HepG2 (cell line): ENCODE results near the gene VEZF1. TPM values are rescaled to one million over a fixed set of nuclear protein-coding genes. Genes with fewer than 3 reads are reported as not detected.

Experiments
- ATAC-seq: fragments of 200-7000 bp; cut with Tn5 transposase; 3 replicates; pipeline ENCODE4 v1.9.1; 2020; ENCODE audit warnings: mild to moderate bottlenecking, moderate library complexity
- BruUV-seq: library from RNA; stranded (reverse); fragments of 400-500 nt; replicated peaks from 2 replicates; lab custom pipeline; 2021; lab: Mats Ljungman, UMichigan
- CTCF ChIA-PET: fragments of 300-600 bp; formaldehyde crosslinking; extraction: SDS; loops from one replicate; lab custom pipeline; 2021; ENCODE audit warnings: low total read pairs, inconsistent platforms, low intra/inter-chr PET ratio; lab: Yijun Ruan, JAX
- POLR2A ChIA-PET: fragments of 350-600 bp; sonication (Branson Sonifier 250); formaldehyde crosslinking; loops from one replicate; lab custom pipeline; 2020; ENCODE audit warnings: antibody characterized with exemption, inconsistent platforms; lab: Yijun Ruan, JAX
- DNase-seq: peaks from one replicate; pipeline ENCODE4 v3.0.0-alpha.2; 2015; ENCODE audit warnings: low spot score
- FAIRE-seq: peaks from 3 replicates; lab custom pipeline; 2011; peaks lifted over from hg19 to GRCh38; lab: Jason Lieb, UNC
- H2AFZ ChIP-seq: one replicate; pipeline ENCODE4 v1.6.1; 2011; ENCODE audit warnings: low read length, inconsistent platforms
- H3K27ac ChIP-seq: fragments of 300-600 bp; 3 replicates; pipeline ENCODE4 v1.8.0; 2011; ENCODE audit warnings: mixed run types, mild to moderate bottlenecking, mixed read lengths, low read length, inconsistent platforms; ENCODE audit not compliant: insufficient read depth; ENCODE audit errors: extremely low read length
- H3K27me3 ChIP-seq, 2 experiments: fragments of 200-600 bp in 1 of 2; 2 replicates in 1 of 2; 3 replicates in 1 of 2; pipeline versions ENCODE4 v1.6.0 to v1.8.0; 2011; ENCODE audit warnings: low read length in 2 of 2, mild to moderate bottlenecking in 2 of 2, moderate library complexity in 2 of 2, inconsistent platforms in 1 of 2; ENCODE audit not compliant: insufficient read depth in 2 of 2, control insufficient read depth in 1 of 2
- H3K36me3 ChIP-seq, 2 experiments: fragments of 200-600 bp in 1 of 2; replicated peaks in 1 of 2; 2 replicates in 1 of 2; 3 replicates in 1 of 2; pipeline versions ENCODE4 v1.5.1 to v1.8.0; 2011; ENCODE audit warnings: low read length in 2 of 2, inconsistent platforms in 1 of 2; ENCODE audit not compliant: insufficient read depth in 2 of 2, control insufficient read depth in 1 of 2
- H3K4me1 ChIP-seq: 2 replicates; pipeline ENCODE4 v1.5.1; 2012; ENCODE audit warnings: low read length, inconsistent platforms; ENCODE audit not compliant: insufficient read depth
- H3K4me2 ChIP-seq: 2 replicates; pipeline ENCODE4 v1.6.0; 2011; ENCODE audit warnings: low read depth, low read length, inconsistent platforms
- H3K4me3 ChIP-seq, 3 experiments: fragments of 200-600 bp in 1 of 3; sonication (generic), shearing (Covaris generic) in 1 of 3; replicated peaks in 1 of 3; 2 replicates each; pipeline ENCODE4 v1.5.1; 2011 to 2016; ENCODE audit warnings: low read length in 3 of 3, inconsistent platforms in 2 of 3, low read depth in 2 of 3, mild to moderate bottlenecking in 2 of 3, control low read depth in 1 of 3, mixed read lengths in 1 of 3; ENCODE audit not compliant: insufficient read depth in 1 of 3
- H3K79me2 ChIP-seq: one replicate; pipeline ENCODE4 v1.6.1; 2011; ENCODE audit warnings: low read length, inconsistent platforms; ENCODE audit not compliant: insufficient read depth
- H3K9ac ChIP-seq: 2 replicates; pipeline ENCODE4 v1.6.0; 2011; ENCODE audit warnings: mild to moderate bottlenecking, low read depth, low read length, inconsistent platforms; ENCODE audit not compliant: insufficient read depth
- H3K9me3 ChIP-seq: 2 replicates; pipeline ENCODE4 v1.5.1; 2012; ENCODE audit warnings: mild to moderate bottlenecking, low read length
- H4K20me1 ChIP-seq: 2 replicates; pipeline ENCODE4 v1.6.0; 2011; ENCODE audit warnings: inconsistent platforms, mild to moderate bottlenecking, low read length, moderate library complexity; ENCODE audit not compliant: insufficient read depth
- CAMTA2 ChIP-seq: sonication (generic); formaldehyde crosslinking; IDR thresholded peaks from 2 replicates; pipeline ENCODE4 v1.4.0; 2020; ENCODE audit warnings: mild to moderate bottlenecking, missing genetic modification reagents, borderline replicate concordance
- CHCHD3 ChIP-seq: sonication (generic); formaldehyde crosslinking; IDR thresholded peaks from 2 replicates; pipeline ENCODE4 v1.8.0; 2022; ENCODE audit warnings: mild to moderate bottlenecking, missing genetic modification reagents, moderate library complexity
- HDAC2 ChIP-seq: sonication (generic); formaldehyde crosslinking; IDR thresholded peaks from 2 replicates; pipeline ENCODE4 v1.4.0; 2020; ENCODE audit warnings: missing genetic modification reagents
- HMG20B ChIP-seq: conservative IDR thresholded peaks from 2 replicates; pipeline ENCODE4 v1.6.1; 2016; ENCODE audit warnings: missing genetic modification reagents, missing compliant biosample characterization
- MTA1 ChIP-seq: sonication (generic); formaldehyde crosslinking; IDR thresholded peaks from 2 replicates; pipeline ENCODE4 v1.4.0; 2020; ENCODE audit warnings: missing genetic modification reagents, mild to moderate bottlenecking, borderline replicate concordance
- NCOA1 ChIP-seq: sonication (generic); formaldehyde crosslinking; IDR thresholded peaks from 2 replicates; pipeline ENCODE4 v1.9.0; 2021; ENCODE audit warnings: missing genetic modification reagents
- NFIC ChIP-seq: IDR thresholded peaks from 2 replicates; pipeline ENCODE4 v1.6.1; 2012; ENCODE audit warnings: mild to moderate bottlenecking, low read length, inconsistent platforms
- ZFAT ChIP-seq: sonication (generic); formaldehyde crosslinking; conservative IDR thresholded peaks from 2 replicates; pipeline ENCODE4 v1.8.1; 2023; ENCODE audit warnings: missing genetic modification reagents, inconsistent platforms
- ZNF367 ChIP-seq: sonication (generic); formaldehyde crosslinking; IDR thresholded peaks from 2 replicates; pipeline ENCODE4 v1.4.0; 2020; ENCODE audit warnings: missing genetic modification reagents, borderline replicate concordance
- WGBS: methylation state at CpG from one replicate; pipeline ENCODE4 v1.1.6; 2017; ENCODE audit warnings: low lambda C conversion rate; 5-methylcytosine and 5-hydroxymethylcytosine counted together
- in situ Hi-C: cut with HindIII; loops from 2 replicates; pipeline ENCODE4 v1.10.0; 2017; ENCODE audit warnings: low pct_unique_long_range_greater_than_20kb; ENCODE audit not compliant: extremely low pct_ligation_motif_present
- intact Hi-C: fragments of 100-400 bp; cut with micrococcal nuclease; formaldehyde crosslinking; loops from one replicate; pipeline ENCODE4 v1.10.0; 2022; ENCODE audit not compliant: unreplicated experiment
- polyA plus RNA-seq, 8 experiments: library from polyadenylated mRNA; depleted of rRNA in 3 of 8; stranded (reverse) in 7 of 8; unstranded in 1 of 8; fragments of >200 nt; fragmentation: Illumina TruSeq in 4 of 8; extraction: Trizol in 4 of 8; gene quantifications; 2 replicates each; pipeline versions ENCODE4 v1.2.1 to v1.2.3, GENCODE V29; 2011 to 2016; ENCODE audit warnings: low read depth in 4 of 8, missing spikeins in 1 of 8, mixed read lengths in 1 of 8; ENCODE audit not compliant: insufficient read depth in 1 of 8
- total RNA-seq, 5 experiments: library from RNA; depleted of rRNA; stranded (reverse); fragments of >200 nt; fragmentation: Illumina TruSeq; extraction: Trizol; gene quantifications; 2 replicates each; pipeline ENCODE4 v1.2.3, GENCODE V29; 2016; ENCODE audit warnings: low read depth in 1 of 5

The VEZF1 gene
- total and polyA plus RNA-seq, 2 of the 13 experiments (the other 11 are each of a cell fraction or from before 2014, with no cell fraction given): 45.9 to 49.7 TPM

DNA sequence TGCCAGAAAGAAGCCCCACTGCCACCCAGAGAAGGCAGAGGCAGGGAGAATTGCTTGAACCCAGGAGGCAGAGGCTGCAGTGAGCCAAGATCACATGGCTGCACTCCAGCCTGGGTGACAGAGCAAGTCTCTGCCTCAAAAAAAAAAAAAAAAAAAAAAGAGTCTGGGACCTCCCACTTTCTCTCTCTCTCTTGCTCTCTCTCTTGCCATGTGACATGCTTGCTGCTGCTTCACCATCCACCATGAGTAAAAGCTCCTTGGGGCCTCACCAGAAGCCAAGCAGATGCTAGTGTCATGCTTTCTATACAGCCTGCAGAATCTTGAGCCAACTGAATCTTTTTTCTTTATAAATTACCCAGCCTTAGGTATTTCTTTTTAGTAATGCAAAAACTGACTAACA is 40.5 kb upstream of the VEZF1 start:
- H2AFZ ChIP-seq: no peak overlapping the region
- ATAC-seq (no peak), FAIRE-seq (no peak)
- H3K4me1 ChIP-seq: no peaks in the 10 kb centered on the region
- ChIA-PET CTCF (no interaction called here), POLR2A (no interaction called here)
- no peaks in the 10 kb centered on the region for H3K79me2 ChIP-seq
- H3K9me3 ChIP-seq: no peaks in the 10 kb centered on the region
- no peak overlapping the region for H3K27ac ChIP-seq
- no peak overlapping the region for H3K9ac ChIP-seq
- H3K27me3 ChIP-seq: 0 out of 5 replicates have a peak, but pooled peaks cover 0 to 5% of the 10 kb centered on the region in 2 experiments
- H3K36me3 ChIP-seq: no peaks in the 10 kb centered on the region
- intact Hi-C loops: no loop called here
- BruUV-seq: no TSS peak
- TF ChIP-seq NFIC (no peak), ZFAT (CRISPR knock-in tag) (no peak)
- TF ChIP-seq, all 625 proteins: peak for 0
- no peak overlapping the region for H3K4me3 ChIP-seq
- H3K4me2 ChIP-seq: no peak overlapping the region
- no peak for DNase-seq
- in situ Hi-C loops: loop anchor here (25.0 kb wide), 1 partner anchor 434 kb away; no protein-coding TSS in a partner anchor
- no peaks in the 10 kb centered on the region for H4K20me1 ChIP-seq

DNA sequence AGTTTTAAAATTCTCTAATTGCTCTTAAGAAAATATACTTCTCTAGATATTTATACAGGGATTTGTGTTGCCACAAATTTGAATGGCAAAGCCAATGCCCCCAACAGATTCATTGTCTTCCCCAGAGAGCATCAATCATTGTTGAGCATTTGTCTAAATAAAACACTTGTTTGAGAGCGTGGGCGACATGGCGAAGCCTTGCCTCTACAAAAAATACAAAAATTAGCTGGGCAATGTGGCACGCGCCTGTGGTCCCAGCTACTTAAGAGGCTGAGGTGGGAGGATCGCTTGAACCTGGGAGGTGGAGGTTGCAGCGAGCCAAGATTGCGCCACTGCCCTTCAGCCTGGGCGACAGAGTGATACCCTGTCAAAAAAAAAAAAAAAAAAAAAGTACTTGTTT is 32.3 kb upstream of the VEZF1 start:
- BruUV-seq: no TSS peak

More for the DNA sequence above, 32.3 kb upstream of the VEZF1 start:
- no peak for ATAC-seq
- intact Hi-C loops: no loop called here
- no peaks in the 10 kb centered on the region for H3K79me2 ChIP-seq
- DNase-seq: no peak
- in situ Hi-C loops: no loop called here
- H2AFZ ChIP-seq: no peak overlapping the region
- H3K27ac ChIP-seq: no peak overlapping the region
- H3K9ac ChIP-seq: no peak overlapping the region
- H3K27me3 ChIP-seq: no peaks in the 10 kb centered on the region
- H3K4me3 ChIP-seq: no peak overlapping the region
- WGBS: 65% methylated on average over 9 of the region's 9 CpGs
- no peaks in the 10 kb centered on the region for H3K4me1 ChIP-seq
- no peak overlapping the region for H3K4me2 ChIP-seq
- no peaks in the 10 kb centered on the region for H3K9me3 ChIP-seq
- H3K36me3 ChIP-seq: no peaks in the 10 kb centered on the region
- ChIA-PET CTCF (no interaction called here), POLR2A (interaction anchor here (1.2 kb wide), 1 partner anchor 13 kb away, joined by 3 read pairs; the partner anchor contains the start of gene SRSF1)
- FAIRE-seq: no peak
- no peak for TF ChIP-seq HMG20B
- no peak for TF ChIP-seq ZNF367 (CRISPR knock-in tag)
- TF ChIP-seq MTA1 (CRISPR knock-in tag): no peak
- no peak for TF ChIP-seq CAMTA2 (CRISPR knock-in tag)
- no peak for TF ChIP-seq CHCHD3 (CRISPR knock-in tag)
- TF ChIP-seq NCOA1 (CRISPR knock-in tag): no peak
- TF ChIP-seq HDAC2 (CRISPR knock-in tag): no peak
- TF ChIP-seq, all 625 proteins: peak for 0
- H4K20me1 ChIP-seq: no peaks in the 10 kb centered on the region
